GM23338 (cell line): Measurements from ENCODE around the gene COA1. TPM values are rescaled to one million over a fixed set of nuclear protein-coding genes. Genes with fewer than 3 reads are reported as not detected.
A peak's percentile ranks its signal among the peaks of the same experiment; 100 is the strongest.

ENCODE experiments used
- ATAC-seq: fragments of 200-7000 bp; cut with Tn5 transposase; 3 replicates; pipeline ENCODE4 v1.9.1; 2020
- DNase-seq: peaks from one replicate; pipeline ENCODE4 v3.0.0-alpha.2; 2015; ENCODE audit warnings: low spot score
- H2AFZ ChIP-seq: fragments of 200-600 bp; sonication (generic); 2 replicates; pipeline ENCODE4 v1.8.0; 2016; ENCODE audit warnings: antibody characterized with exemption, mild to moderate bottlenecking, moderate library complexity
- H3F3A ChIP-seq: fragments of 200-600 bp; sonication (generic); replicated peaks from 2 replicates; pipeline ENCODE4 v1.8.0; 2017; ENCODE audit warnings: antibody characterized with exemption, mixed run types, low read depth
- H3K27ac ChIP-seq: fragments of 200-600 bp; sonication (generic); 2 replicates; pipeline ENCODE4 v1.6.1; 2016; ENCODE audit warnings: low read depth
- H3K27me3 ChIP-seq: fragments of 200-600 bp; sonication (generic); 2 replicates; pipeline ENCODE4 v1.8.0; 2016; ENCODE audit warnings: mild to moderate bottlenecking, mixed run types, moderate library complexity; ENCODE audit not compliant: insufficient read depth
- H3K36me3 ChIP-seq: fragments of 200-600 bp; sonication (generic); 2 replicates; pipeline ENCODE4 v1.8.0; 2016; ENCODE audit warnings: mild to moderate bottlenecking; ENCODE audit not compliant: insufficient read depth
- H3K4me1 ChIP-seq: fragments of 200-600 bp; sonication (generic); 2 replicates; pipeline ENCODE4 v1.8.0; 2016; ENCODE audit warnings: mild to moderate bottlenecking, moderate library complexity; ENCODE audit not compliant: insufficient read depth
- H3K4me2 ChIP-seq: fragments of 200-600 bp; sonication (generic); 2 replicates; pipeline ENCODE4 v1.7.1; 2017; ENCODE audit warnings: mixed run types
- H3K4me3 ChIP-seq: fragments of 200-600 bp; sonication (generic); 2 replicates; pipeline ENCODE4 v1.6.1; 2016; ENCODE audit warnings: mixed run types
- H3K79me2 ChIP-seq: fragments of 200-600 bp; sonication (generic); replicated peaks from 2 replicates; pipeline ENCODE4 v1.8.0; 2017; ENCODE audit warnings: mild to moderate bottlenecking; ENCODE audit not compliant: insufficient read depth
- H3K9me2 ChIP-seq: fragments of 200-600 bp; sonication (generic); 2 replicates; pipeline ENCODE4 v1.8.0; 2017; ENCODE audit not compliant: insufficient read depth
- H4K20me1 ChIP-seq: fragments of 200-600 bp; sonication (generic); replicated peaks from 2 replicates; pipeline ENCODE4 v1.8.0; 2017; ENCODE audit warnings: mild to moderate bottlenecking; ENCODE audit not compliant: insufficient read depth
- H3K27ac Mint-ChIP-seq: 2 replicates; pipeline ENCODE4 v1.8.0; 2020; ENCODE audit warnings: inconsistent platforms, mild to moderate bottlenecking, moderate library complexity, mixed read lengths
- H3K27me3 Mint-ChIP-seq: 3 replicates; pipeline ENCODE4 v1.8.0; 2022; ENCODE audit warnings: low read depth, mild to moderate bottlenecking, moderate library complexity, mixed read lengths, inconsistent platforms; ENCODE audit not compliant: insufficient read depth, poor library complexity
- H3K36me3 Mint-ChIP-seq: 3 replicates; pipeline ENCODE4 v1.8.0; 2021; ENCODE audit warnings: low read depth, mild to moderate bottlenecking, inconsistent platforms, moderate library complexity, mixed read lengths
- H3K4me1 Mint-ChIP-seq: 3 replicates; pipeline ENCODE4 v1.8.0; 2020; ENCODE audit warnings: mild to moderate bottlenecking, inconsistent platforms, mixed read lengths
- H3K4me3 Mint-ChIP-seq: 3 replicates; pipeline ENCODE4 v1.8.0; 2021; ENCODE audit warnings: moderate library complexity, mild to moderate bottlenecking, inconsistent platforms, mixed read lengths
- H3K9me3 Mint-ChIP-seq: 3 replicates; pipeline ENCODE4 v1.8.0; 2020; ENCODE audit warnings: moderate library complexity, mild to moderate bottlenecking, inconsistent platforms, mixed read lengths
- EZH2phosphoT487 ChIP-seq: fragments of 200-600 bp; sonication (generic); IDR thresholded peaks from one replicate; pipeline ENCODE4 v1.8.1; 2018; ENCODE audit warnings: antibody characterized with exemption; ENCODE audit not compliant: unreplicated experiment
- JUNB ChIP-seq: IDR thresholded peaks from one replicate; pipeline ENCODE4 v1.6.1; 2016; ENCODE audit warnings: antibody characterized with exemption; ENCODE audit not compliant: unreplicated experiment
- NANOG ChIP-seq: IDR thresholded peaks from 2 replicates; pipeline ENCODE4 v1.6.1; 2016; ENCODE audit warnings: antibody characterized with exemption, borderline replicate concordance
- POLR2AphosphoS5 ChIP-seq: IDR thresholded peaks from 2 replicates; pipeline ENCODE4 v1.6.1; 2016; ENCODE audit warnings: antibody characterized with exemption, low read depth
- ZNF114 ChIP-seq: fragments of 250-450 bp; sonication (Bioruptor Pico); IDR thresholded peaks from 2 replicates; pipeline ENCODE4 v1.5.0; 2020; ENCODE audit warnings: mild to moderate bottlenecking, moderate library complexity
- polyA plus RNA-seq: library from polyadenylated mRNA; unstranded; fragments of >200 nt; fragmentation: Nextera tagmentation; extraction: Ambion mirVana; gene quantifications from 2 replicates; pipeline ENCODE4 v1.2.1, GENCODE V29; 2016
- total RNA-seq: library from RNA; depleted of rRNA; stranded (reverse); fragments of >200 nt; shearing (Covaris generic); gene quantifications from 2 replicates; pipeline ENCODE4 v1.2.3, GENCODE V29; 2014
- TF ChIP-seq, protein P1 (sequence below), 2 experiments: fragments of 200-600 bp in 1 of 2; sonication (generic) in 1 of 2; conservative IDR thresholded peaks; 2 replicates each; pipeline versions ENCODE4 v1.5.1 to v1.6.1; 2016 to 2017; ENCODE audit warnings: antibody characterized with exemption in 2 of 2, low read depth in 2 of 2, mild to moderate bottlenecking in 2 of 2, moderate library complexity in 1 of 2
- TF ChIP-seq, protein P2 (sequence below): IDR thresholded peaks from one replicate; pipeline ENCODE4 v1.6.1; 2018; ENCODE audit warnings: antibody characterized with exemption; ENCODE audit not compliant: unreplicated experiment
- TF ChIP-seq, protein P3 (sequence below): IDR thresholded peaks from 2 replicates; pipeline ENCODE4 v1.6.1; 2016; ENCODE audit warnings: antibody characterized with exemption

The COA1 gene
- total and polyA plus RNA-seq, 2 experiments from 2014 or later = 156 to 158 TPM

DNA sequence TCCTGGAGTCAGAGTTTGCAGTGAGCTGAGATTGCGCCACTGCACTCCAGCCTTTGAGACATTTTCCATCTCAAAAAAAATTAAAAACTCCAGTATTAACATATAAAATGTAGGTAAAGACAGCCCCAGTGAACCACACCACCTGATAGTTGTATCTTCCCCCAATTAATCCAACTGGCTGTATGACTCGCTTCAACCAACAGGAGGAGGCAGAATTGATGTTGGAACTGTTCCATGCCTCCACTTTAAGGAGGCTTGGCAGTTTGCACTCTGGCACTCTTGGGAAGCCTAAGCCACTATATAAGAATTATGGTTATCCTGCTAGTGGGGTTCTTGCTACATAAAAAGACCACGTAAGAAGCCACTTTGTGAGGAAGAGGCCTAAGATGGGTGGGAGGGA is 73.7 kb downstream of the COA1 start:
- Histone ChIP-seq H3K27ac (no peak overlapping the region), H3K4me1 (peaks cover 54% of the 10 kb centered on the region), H3K79me2 (peaks cover 79% of the 10 kb centered on the region), H3K4me2 (no peak overlapping the region), H3K4me3 (no peak overlapping the region), H3K9me2 (no peaks in the 10 kb centered on the region), H4K20me1 (no peaks in the 10 kb centered on the region; the same call in 1 of the 2 replicates), H3K36me3 (no peaks in the 10 kb centered on the region), H3F3A (no peaks in the 10 kb centered on the region), H3K27me3 (no peaks in the 10 kb centered on the region), H2AFZ (no peak overlapping the region)
- H3K9me3 Mint-ChIP-seq = no peaks in the 10 kb centered on the region
- H3K27ac Mint-ChIP-seq = no peak overlapping the region
- peaks cover 23% of the 10 kb centered on the region; the same call in 2 of the 3 replicates for H3K36me3 Mint-ChIP-seq
- ATAC-seq (no peak), DNase-seq (no peak)
- H3K4me3 Mint-ChIP-seq = no peak overlapping the region
- peaks cover 50% of the 10 kb centered on the region for H3K4me1 Mint-ChIP-seq
- peaks cover 3% of the 10 kb centered on the region for H3K27me3 Mint-ChIP-seq
- TF ChIP-seq, protein P1, sequence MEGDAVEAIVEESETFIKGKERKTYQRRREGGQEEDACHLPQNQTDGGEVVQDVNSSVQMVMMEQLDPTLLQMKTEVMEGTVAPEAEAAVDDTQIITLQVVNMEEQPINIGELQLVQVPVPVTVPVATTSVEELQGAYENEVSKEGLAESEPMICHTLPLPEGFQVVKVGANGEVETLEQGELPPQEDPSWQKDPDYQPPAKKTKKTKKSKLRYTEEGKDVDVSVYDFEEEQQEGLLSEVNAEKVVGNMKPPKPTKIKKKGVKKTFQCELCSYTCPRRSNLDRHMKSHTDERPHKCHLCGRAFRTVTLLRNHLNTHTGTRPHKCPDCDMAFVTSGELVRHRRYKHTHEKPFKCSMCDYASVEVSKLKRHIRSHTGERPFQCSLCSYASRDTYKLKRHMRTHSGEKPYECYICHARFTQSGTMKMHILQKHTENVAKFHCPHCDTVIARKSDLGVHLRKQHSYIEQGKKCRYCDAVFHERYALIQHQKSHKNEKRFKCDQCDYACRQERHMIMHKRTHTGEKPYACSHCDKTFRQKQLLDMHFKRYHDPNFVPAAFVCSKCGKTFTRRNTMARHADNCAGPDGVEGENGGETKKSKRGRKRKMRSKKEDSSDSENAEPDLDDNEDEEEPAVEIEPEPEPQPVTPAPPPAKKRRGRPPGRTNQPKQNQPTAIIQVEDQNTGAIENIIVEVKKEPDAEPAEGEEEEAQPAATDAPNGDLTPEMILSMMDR (conservative IDR thresholded peaks at IDR 0.05; ENCODE audit: low read depth in 2 of 2) = peak; percentile 4 to 28; a peak in 1 of 4 replicates
- TF ChIP-seq EZH2phosphoT487 = no peak

- Histone ChIP-seq H3K9me2 (no peaks in the 10 kb centered on the region), H3K4me2 (no peak overlapping the region), H3K4me1 (peaks cover 52% of the 10 kb centered on the region), H2AFZ (no peak overlapping the region), H4K20me1 (no peaks in the 10 kb centered on the region; the same call in 1 of the 2 replicates), H3K4me3 (no peak overlapping the region), H3K36me3 (no peaks in the 10 kb centered on the region), H3K79me2 (peaks cover 77% of the 10 kb centered on the region), H3K27me3 (no peaks in the 10 kb centered on the region), H3K27ac (peak overlapping the region; percentile 27; the same call in 1 of the 2 replicates), H3F3A (no peaks in the 10 kb centered on the region)
- Mint-ChIP-seq H3K4me3 (no peak overlapping the region), H3K9me3 (no peaks in the 10 kb centered on the region; the same call in 2 of the 3 replicates), H3K4me1 (peaks cover 51% of the 10 kb centered on the region), H3K27me3 (no peaks in the 10 kb centered on the region), H3K27ac (no peak overlapping the region), H3K36me3 (peaks cover 31% of the 10 kb centered on the region)
- ATAC-seq (no peak), DNase-seq (no peak)
- TF ChIP-seq JUNB (no peak), EZH2phosphoT487 (no peak), NANOG (no peak), POLR2AphosphoS5 (no peak), ZNF114 (CRISPR knock-in tag) (no peak)
- TF ChIP-seq, protein P1 (conservative IDR thresholded peaks at IDR 0.05; ENCODE audit: low read depth in 2 of 2) = no peak
- TF ChIP-seq, protein P2, sequence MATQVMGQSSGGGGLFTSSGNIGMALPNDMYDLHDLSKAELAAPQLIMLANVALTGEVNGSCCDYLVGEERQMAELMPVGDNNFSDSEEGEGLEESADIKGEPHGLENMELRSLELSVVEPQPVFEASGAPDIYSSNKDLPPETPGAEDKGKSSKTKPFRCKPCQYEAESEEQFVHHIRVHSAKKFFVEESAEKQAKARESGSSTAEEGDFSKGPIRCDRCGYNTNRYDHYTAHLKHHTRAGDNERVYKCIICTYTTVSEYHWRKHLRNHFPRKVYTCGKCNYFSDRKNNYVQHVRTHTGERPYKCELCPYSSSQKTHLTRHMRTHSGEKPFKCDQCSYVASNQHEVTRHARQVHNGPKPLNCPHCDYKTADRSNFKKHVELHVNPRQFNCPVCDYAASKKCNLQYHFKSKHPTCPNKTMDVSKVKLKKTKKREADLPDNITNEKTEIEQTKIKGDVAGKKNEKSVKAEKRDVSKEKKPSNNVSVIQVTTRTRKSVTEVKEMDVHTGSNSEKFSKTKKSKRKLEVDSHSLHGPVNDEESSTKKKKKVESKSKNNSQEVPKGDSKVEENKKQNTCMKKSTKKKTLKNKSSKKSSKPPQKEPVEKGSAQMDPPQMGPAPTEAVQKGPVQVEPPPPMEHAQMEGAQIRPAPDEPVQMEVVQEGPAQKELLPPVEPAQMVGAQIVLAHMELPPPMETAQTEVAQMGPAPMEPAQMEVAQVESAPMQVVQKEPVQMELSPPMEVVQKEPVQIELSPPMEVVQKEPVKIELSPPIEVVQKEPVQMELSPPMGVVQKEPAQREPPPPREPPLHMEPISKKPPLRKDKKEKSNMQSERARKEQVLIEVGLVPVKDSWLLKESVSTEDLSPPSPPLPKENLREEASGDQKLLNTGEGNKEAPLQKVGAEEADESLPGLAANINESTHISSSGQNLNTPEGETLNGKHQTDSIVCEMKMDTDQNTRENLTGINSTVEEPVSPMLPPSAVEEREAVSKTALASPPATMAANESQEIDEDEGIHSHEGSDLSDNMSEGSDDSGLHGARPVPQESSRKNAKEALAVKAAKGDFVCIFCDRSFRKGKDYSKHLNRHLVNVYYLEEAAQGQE = no peak
- TF ChIP-seq, protein P3, sequence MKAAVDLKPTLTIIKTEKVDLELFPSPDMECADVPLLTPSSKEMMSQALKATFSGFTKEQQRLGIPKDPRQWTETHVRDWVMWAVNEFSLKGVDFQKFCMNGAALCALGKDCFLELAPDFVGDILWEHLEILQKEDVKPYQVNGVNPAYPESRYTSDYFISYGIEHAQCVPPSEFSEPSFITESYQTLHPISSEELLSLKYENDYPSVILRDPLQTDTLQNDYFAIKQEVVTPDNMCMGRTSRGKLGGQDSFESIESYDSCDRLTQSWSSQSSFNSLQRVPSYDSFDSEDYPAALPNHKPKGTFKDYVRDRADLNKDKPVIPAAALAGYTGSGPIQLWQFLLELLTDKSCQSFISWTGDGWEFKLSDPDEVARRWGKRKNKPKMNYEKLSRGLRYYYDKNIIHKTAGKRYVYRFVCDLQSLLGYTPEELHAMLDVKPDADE = no peak
These were observed 75.3 kb downstream of the COA1 start for GRCh38 chr7:43653891-43654504.
